22Rv1 (cell line): ENCODE data around the gene SPSB3.

Source experiments
- CTCF ChIP-seq: fragments of 450-650 bp; IDR thresholded peaks from 2 replicates; pipeline ENCODE4 v1.5.1; 2017; ENCODE audit warnings: mild to moderate bottlenecking
- ZFX ChIP-seq: fragments of 450-650 bp; IDR thresholded peaks from 2 replicates; pipeline ENCODE4 v1.6.1; 2017; ENCODE audit warnings: antibody characterized with exemption, borderline replicate concordance

- TF ChIP-seq CTCF (0 out of 2 replicates have a peak, but pooled peaks have one; percentile 7), ZFX (no peak)
Measured at GRCh38 chr16:1825864-1826690, 43.7 kb upstream of the SPSB3 start.
